IMR-90 (cell line): ENCODE data around the gene DDX10. TPM values are rescaled to one million over a fixed set of nuclear protein-coding genes. Genes with fewer than 3 reads are reported as not detected.

Experiments
- ATAC-seq: fragments of 200-7000 bp; cut with Tn5 transposase; 2 replicates; pipeline ENCODE4 v1.9.1; 2020; ENCODE audit warnings: low read depth, mild to moderate bottlenecking, moderate library complexity
- BruUV-seq: library from RNA; stranded (reverse); fragments of 400-500 nt; replicated peaks from 2 replicates; lab custom pipeline; 2021; lab: Mats Ljungman, UMichigan
- CTCF ChIA-PET: fragments of 300-600 bp; formaldehyde crosslinking; extraction: SDS; loops from one replicate; lab custom pipeline; 2021; ENCODE audit warnings: antibody characterized with exemption; lab: Yijun Ruan, JAX
- POLR2A ChIA-PET: fragments of 300-600 bp; sonication (Branson Sonifier 250); formaldehyde crosslinking; loops from one replicate; lab custom pipeline; 2022; ENCODE audit warnings: antibody characterized with exemption; ENCODE audit not compliant: unreplicated experiment; lab: Charles Lee
- DNase-seq: peaks from one replicate; pipeline ENCODE4 v3.0.0; 2013
- H2AFZ ChIP-seq: replicated peaks from 2 replicates; pipeline ENCODE3; 2013; ENCODE audit warnings: low read length, mild to moderate bottlenecking; ENCODE audit not compliant: poor library complexity
- H2AK5ac ChIP-seq: 2 replicates; pipeline ENCODE4 v1.6.1; 2013; ENCODE audit warnings: low read depth, low read length, inconsistent platforms
- H2AK9ac ChIP-seq: replicated peaks from 2 replicates; pipeline ENCODE3; 2013; ENCODE audit warnings: mild to moderate bottlenecking, low read depth, low read length, moderate library complexity; ENCODE audit not compliant: poor library complexity
- H2BK120ac ChIP-seq: 2 replicates; pipeline ENCODE4 v1.6.1; 2013; ENCODE audit warnings: low read depth, low read length, inconsistent platforms
- H2BK15ac ChIP-seq: 3 replicates; pipeline ENCODE4 v1.6.1; 2013; ENCODE audit warnings: low read depth, low read length, inconsistent platforms
- H2BK20ac ChIP-seq: 2 replicates; pipeline ENCODE4 v1.6.1; 2013; ENCODE audit warnings: low read depth, mild to moderate bottlenecking, inconsistent platforms, low read length, moderate library complexity
- H2BK5ac ChIP-seq: 2 replicates; pipeline ENCODE4 v1.6.1; 2013; ENCODE audit warnings: mild to moderate bottlenecking, low read depth, low read length, inconsistent platforms; ENCODE audit not compliant: poor library complexity, severe bottlenecking
- H3K14ac ChIP-seq: replicated peaks from 2 replicates; pipeline ENCODE4 v1.6.1; 2013; ENCODE audit warnings: low read depth, low read length, inconsistent platforms
- H3K18ac ChIP-seq: 2 replicates; pipeline ENCODE4 v1.6.1; 2013; ENCODE audit warnings: low read depth, low read length, control low read depth
- H3K23ac ChIP-seq: 2 replicates; pipeline ENCODE4 v1.6.1; 2013; ENCODE audit warnings: low read depth, low read length, inconsistent platforms
- H3K27ac ChIP-seq: 2 replicates; pipeline ENCODE4 v1.5.1; 2013; ENCODE audit warnings: mild to moderate bottlenecking, control low read depth, low read length; ENCODE audit not compliant: insufficient read depth
- H3K27me3 ChIP-seq: 2 replicates; pipeline ENCODE4 v1.6.1; 2013; ENCODE audit warnings: low read length; ENCODE audit not compliant: control insufficient read depth, insufficient read depth
- H3K36me3 ChIP-seq: 2 replicates; pipeline ENCODE4 v1.6.1; 2013; ENCODE audit warnings: low read length, mixed read lengths; ENCODE audit not compliant: control insufficient read depth, insufficient read depth
- H3K4ac ChIP-seq: 2 replicates; pipeline ENCODE4 v1.6.1; 2013; ENCODE audit warnings: low read depth, low read length, inconsistent platforms
- H3K4me1 ChIP-seq: 2 replicates; pipeline ENCODE4 v1.6.1; 2013; ENCODE audit warnings: low read length, mixed read lengths; ENCODE audit not compliant: control insufficient read depth, insufficient read depth
- H3K4me2 ChIP-seq: 2 replicates; pipeline ENCODE4 v1.6.1; 2013; ENCODE audit warnings: low read depth, mild to moderate bottlenecking, control low read depth, low read length, moderate library complexity
- H3K4me3 ChIP-seq: 2 replicates; pipeline ENCODE4 v1.5.1; 2013; ENCODE audit warnings: low read depth, mild to moderate bottlenecking, control low read depth, low read length, moderate library complexity; ENCODE audit not compliant: insufficient read depth
- H3K56ac ChIP-seq: 2 replicates; pipeline ENCODE4 v1.6.1; 2013; ENCODE audit warnings: low read length, inconsistent platforms; ENCODE audit not compliant: insufficient read depth; ENCODE audit errors: extremely low read depth
- H3K79me1 ChIP-seq, 2 experiments: 2 replicates each; pipeline ENCODE4 v1.6.1; 2013; ENCODE audit warnings: low read length in 2 of 2, inconsistent platforms in 1 of 2, low read depth in 1 of 2
- H3K9ac ChIP-seq: 2 replicates; pipeline ENCODE4 v1.6.1; 2013; ENCODE audit warnings: low read depth, low read length, control low read depth
- H3K9me1 ChIP-seq: 2 replicates; pipeline ENCODE4 v1.6.1; 2013; ENCODE audit warnings: low read length, inconsistent platforms; ENCODE audit not compliant: insufficient read depth
- H3K9me3 ChIP-seq: 2 replicates; pipeline ENCODE4 v1.6.1; 2013; ENCODE audit warnings: low read length; ENCODE audit not compliant: control insufficient read depth, insufficient read depth
- H4K20me1 ChIP-seq: 2 replicates; pipeline ENCODE4 v1.6.1; 2013; ENCODE audit warnings: low read length, inconsistent platforms; ENCODE audit not compliant: insufficient read depth
- H4K5ac ChIP-seq: 2 replicates; pipeline ENCODE4 v1.6.1; 2013; ENCODE audit warnings: mild to moderate bottlenecking, low read depth, low read length, control low read depth
- H4K8ac ChIP-seq, 2 experiments: 2 replicates each; pipeline ENCODE4 v1.6.1; 2013; ENCODE audit warnings: low read depth in 2 of 2, low read length in 2 of 2, control low read depth in 1 of 2, inconsistent platforms in 1 of 2
- H4K91ac ChIP-seq: 2 replicates; pipeline ENCODE4 v1.6.1; 2013; ENCODE audit warnings: low read depth, low read length, inconsistent platforms; ENCODE audit not compliant: insufficient read depth
- BHLHE40 ChIP-seq: fragments of 150-350 bp; IDR thresholded peaks from 2 replicates; pipeline ENCODE4 v1.6.1; 2016; ENCODE audit warnings: mild to moderate bottlenecking, low read depth, low read length
- MAFK ChIP-seq: IDR thresholded peaks from 2 replicates; pipeline ENCODE4 v1.6.1; 2012; ENCODE audit warnings: low read depth, low read length, improper control_type of control experiment
- MXI1 ChIP-seq: IDR thresholded peaks from 2 replicates; pipeline ENCODE4 v1.6.1; 2012; ENCODE audit warnings: low read depth, mild to moderate bottlenecking, low read length, moderate library complexity, borderline replicate concordance
- NFE2L2 ChIP-seq: fragments of 150-350 bp; IDR thresholded peaks from 2 replicates; pipeline ENCODE4 v1.6.1; 2016; ENCODE audit warnings: low read depth, mild to moderate bottlenecking, low read length
- RCOR1 ChIP-seq: IDR thresholded peaks from 2 replicates; pipeline ENCODE4 v1.6.1; 2012; ENCODE audit warnings: mild to moderate bottlenecking, low read length, improper control_type of control experiment; ENCODE audit not compliant: insufficient replicate concordance
- WGBS, 2 experiments: methylation state at CpG; one replicate each; pipeline versions ENCODE4 v1.1.5 to v1.1.7; 2013; ENCODE audit warnings: missing lambda C conversion rate in 2 of 2; ENCODE audit not compliant: insufficient read length in 1 of 2; ENCODE audit errors: extremely low coverage in 2 of 2; 5-methylcytosine and 5-hydroxymethylcytosine counted together
- dilution Hi-C: fragments of 300-500 bp; cut with HindIII; formaldehyde crosslinking; loops from one replicate; pipeline ENCODE4 v1.14.3; 2018; ENCODE audit warnings: low sequenced_read_pairs; ENCODE audit not compliant: unreplicated experiment
- in situ Hi-C: fragments of 300-500 bp; cut with MboI; formaldehyde crosslinking; loops from 3 replicates; pipeline ENCODE4 v1.14.3; 2019; ENCODE audit warnings: low sequenced_read_pairs, inconsistent platforms, mixed read lengths
- intact Hi-C: fragments of 100-400 bp; cut with micrococcal nuclease; formaldehyde crosslinking; loops from 2 replicates; pipeline ENCODE4 v1.10.0; 2022
- polyA plus RNA-seq, 3 experiments: library from polyadenylated mRNA; depleted of rRNA; stranded (reverse); fragments of >200 nt; gene quantifications; 2 replicates each; pipeline ENCODE4 v1.2.3, GENCODE V29; 2012; ENCODE audit warnings: low replicate concordance in 1 of 3
- total RNA-seq: library from RNA; depleted of rRNA; stranded (reverse); fragments of >200 nt; gene quantifications from 2 replicates; pipeline ENCODE4 v1.2.3, GENCODE V29; 2012
- TF ChIP-seq, protein P1 (sequence below): conservative IDR thresholded peaks from 2 replicates; pipeline ENCODE4 v1.5.1; 2012; ENCODE audit warnings: mild to moderate bottlenecking, low read depth, low read length, improper control_type of control experiment
- TF ChIP-seq, protein P2 (sequence below): fragments of 150-350 bp; IDR thresholded peaks from 2 replicates; pipeline ENCODE4 v1.6.1; 2017; ENCODE audit warnings: mild to moderate bottlenecking, antibody characterized with exemption, low read length, low read depth

The DDX10 gene
- total and polyA plus RNA-seq, 2 of the 4 experiments (the other 2 are of a cell fraction) = 20.0 to 31.9 TPM

- H2AK9ac ChIP-seq = no peak overlapping the region
- H3K56ac ChIP-seq = no peak overlapping the region
- in situ Hi-C loops (loop anchor here (25.0 kb wide), 1 partner anchor 1258 kb away; no protein-coding TSS in a partner anchor), intact Hi-C loops (no loop called here), dilution Hi-C loops (no loop called here)
- H3K27me3 ChIP-seq = no peaks in the 10 kb centered on the region
- no peak overlapping the region for H2BK120ac ChIP-seq
- H4K5ac ChIP-seq = no peak overlapping the region
- no peak overlapping the region for H3K4me3 ChIP-seq
- BruUV-seq = no TSS peak
- peaks cover 3% of the 10 kb centered on the region; the same call in 1 of the 2 replicates for H3K9me1 ChIP-seq
- no peak overlapping the region for H2BK5ac ChIP-seq
- TF ChIP-seq, protein P1, sequence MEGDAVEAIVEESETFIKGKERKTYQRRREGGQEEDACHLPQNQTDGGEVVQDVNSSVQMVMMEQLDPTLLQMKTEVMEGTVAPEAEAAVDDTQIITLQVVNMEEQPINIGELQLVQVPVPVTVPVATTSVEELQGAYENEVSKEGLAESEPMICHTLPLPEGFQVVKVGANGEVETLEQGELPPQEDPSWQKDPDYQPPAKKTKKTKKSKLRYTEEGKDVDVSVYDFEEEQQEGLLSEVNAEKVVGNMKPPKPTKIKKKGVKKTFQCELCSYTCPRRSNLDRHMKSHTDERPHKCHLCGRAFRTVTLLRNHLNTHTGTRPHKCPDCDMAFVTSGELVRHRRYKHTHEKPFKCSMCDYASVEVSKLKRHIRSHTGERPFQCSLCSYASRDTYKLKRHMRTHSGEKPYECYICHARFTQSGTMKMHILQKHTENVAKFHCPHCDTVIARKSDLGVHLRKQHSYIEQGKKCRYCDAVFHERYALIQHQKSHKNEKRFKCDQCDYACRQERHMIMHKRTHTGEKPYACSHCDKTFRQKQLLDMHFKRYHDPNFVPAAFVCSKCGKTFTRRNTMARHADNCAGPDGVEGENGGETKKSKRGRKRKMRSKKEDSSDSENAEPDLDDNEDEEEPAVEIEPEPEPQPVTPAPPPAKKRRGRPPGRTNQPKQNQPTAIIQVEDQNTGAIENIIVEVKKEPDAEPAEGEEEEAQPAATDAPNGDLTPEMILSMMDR = no peak
- TF ChIP-seq, protein P2, sequence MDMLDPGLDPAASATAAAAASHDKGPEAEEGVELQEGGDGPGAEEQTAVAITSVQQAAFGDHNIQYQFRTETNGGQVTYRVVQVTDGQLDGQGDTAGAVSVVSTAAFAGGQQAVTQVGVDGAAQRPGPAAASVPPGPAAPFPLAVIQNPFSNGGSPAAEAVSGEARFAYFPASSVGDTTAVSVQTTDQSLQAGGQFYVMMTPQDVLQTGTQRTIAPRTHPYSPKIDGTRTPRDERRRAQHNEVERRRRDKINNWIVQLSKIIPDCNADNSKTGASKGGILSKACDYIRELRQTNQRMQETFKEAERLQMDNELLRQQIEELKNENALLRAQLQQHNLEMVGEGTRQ = no peak
- no peak for TF ChIP-seq MXI1
- no peak for TF ChIP-seq RCOR1
- TF ChIP-seq NFE2L2 = no peak
- TF ChIP-seq BHLHE40 = no peak
- TF ChIP-seq MAFK = no peak
- H4K91ac ChIP-seq = no peak overlapping the region
- CTCF ChIA-PET = no interaction called here
- no peak overlapping the region for H2AK5ac ChIP-seq
- H3K9ac ChIP-seq = no peak overlapping the region
- no peak for DNase-seq
- ATAC-seq = no peak
- H2AFZ ChIP-seq = no peak overlapping the region
- H2BK15ac ChIP-seq = no peak overlapping the region
- POLR2A ChIA-PET = no interaction called here
- H3K36me3 ChIP-seq = peaks cover 20% of the 10 kb centered on the region
- no peak overlapping the region for H4K8ac ChIP-seq
- WGBS, 2 experiments = 100% methylated on average over 1 of the region's 2 CpGs; no CpG with 5 or more reads in 1 of the 2 experiments
- no peak overlapping the region for H3K4me2 ChIP-seq
- H3K4ac ChIP-seq = no peak overlapping the region
- H3K23ac ChIP-seq = no peak overlapping the region
- no peak overlapping the region for H3K18ac ChIP-seq
- peaks cover 10 to 19% of the 10 kb centered on the region in 2 experiments for H3K79me1 ChIP-seq
- H3K27ac ChIP-seq = no peak overlapping the region
- H3K14ac ChIP-seq = no peak overlapping the region
- H2BK20ac ChIP-seq = no peak overlapping the region
- H3K4me1 ChIP-seq = no peaks in the 10 kb centered on the region
- H3K9me3 ChIP-seq = no peaks in the 10 kb centered on the region
- no peaks in the 10 kb centered on the region for H4K20me1 ChIP-seq
Measured at GRCh38 chr11:108679045-108679444, 14.2 kb downstream of the DDX10 start.
